AG04449 (cell line): ENCODE measurements around the gene KIDINS220.
A peak's percentile ranks its signal among the peaks of the same experiment; 100 is the strongest.

Experiments
- CTCF ChIA-PET: fragments of 350-600 bp; formaldehyde crosslinking; extraction: SDS; loops from one replicate; lab custom pipeline; 2021; ENCODE audit warnings: antibody characterized with exemption; lab: Yijun Ruan, JAX
- POLR2A ChIA-PET: fragments of 400-600, 350-600 bp; formaldehyde crosslinking; extraction: SDS; loops from one replicate; lab custom pipeline; 2020; ENCODE audit warnings: antibody characterized with exemption, inconsistent platforms; lab: Yijun Ruan, JAX
- DNase-seq: peaks from one replicate; pipeline ENCODE4 v3.0.0-alpha.2; 2010; ENCODE audit warnings: low read depth, low spot score
- H3K4me3 ChIP-seq: 2 replicates; pipeline ENCODE4 v1.5.1; 2011; ENCODE audit warnings: low read depth, mild to moderate bottlenecking, control low read depth, low read length
- TF ChIP-seq, protein P1 (sequence below): IDR thresholded peaks from one replicate; pipeline ENCODE4 v1.5.1; 2011; ENCODE audit warnings: mild to moderate bottlenecking, moderate library complexity, low read length, control low read depth, inconsistent platforms; ENCODE audit not compliant: insufficient read depth; ENCODE audit errors: missing control alignments

KIDINS220 gene

DNA sequence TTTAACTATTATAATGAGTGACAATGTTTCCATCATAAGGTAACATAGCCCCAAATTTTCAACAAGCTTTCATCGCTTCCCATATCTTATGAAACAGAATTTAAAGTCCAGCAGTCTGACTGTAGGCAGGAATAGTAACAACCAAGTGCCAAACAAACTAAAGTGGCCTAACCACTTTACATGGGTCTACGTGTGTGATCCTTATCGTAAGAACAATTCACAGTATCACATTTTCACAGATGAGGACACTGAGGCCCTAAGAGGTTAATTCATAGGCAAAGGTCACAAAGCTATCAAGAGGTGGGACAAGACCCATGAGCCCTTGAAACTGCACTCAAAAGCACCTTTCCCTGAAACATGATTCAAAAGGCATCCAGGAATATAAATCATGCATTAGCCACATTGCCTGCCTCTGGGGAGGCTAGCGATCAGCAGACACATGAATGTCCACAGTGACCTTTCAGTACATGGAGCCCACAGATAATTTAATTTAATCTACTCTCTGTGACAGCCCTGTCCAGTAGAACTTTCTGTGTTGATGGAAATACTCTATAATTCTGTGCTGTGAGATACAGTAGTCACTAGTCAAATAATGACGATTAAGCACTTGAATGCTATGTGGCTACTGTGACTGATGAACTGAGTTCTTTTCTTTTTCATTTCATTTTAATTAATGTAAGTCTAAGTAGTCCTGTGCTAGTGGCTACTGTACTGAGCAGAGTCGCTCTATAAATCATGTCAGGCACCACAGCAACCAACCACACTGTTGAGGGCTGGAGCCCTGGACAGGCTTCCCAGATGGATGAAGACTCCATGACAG is 30.3 kb downstream of the KIDINS220 start:
- ChIA-PET POLR2A (no interaction called here), CTCF (interaction anchor here (1.0 kb wide), 1 partner anchor 20 kb away, joined by 3 read pairs; no protein-coding TSS in a partner anchor)
- DNase-seq = no peak
- no peak overlapping the region for H3K4me3 ChIP-seq
- TF ChIP-seq, protein P1, sequence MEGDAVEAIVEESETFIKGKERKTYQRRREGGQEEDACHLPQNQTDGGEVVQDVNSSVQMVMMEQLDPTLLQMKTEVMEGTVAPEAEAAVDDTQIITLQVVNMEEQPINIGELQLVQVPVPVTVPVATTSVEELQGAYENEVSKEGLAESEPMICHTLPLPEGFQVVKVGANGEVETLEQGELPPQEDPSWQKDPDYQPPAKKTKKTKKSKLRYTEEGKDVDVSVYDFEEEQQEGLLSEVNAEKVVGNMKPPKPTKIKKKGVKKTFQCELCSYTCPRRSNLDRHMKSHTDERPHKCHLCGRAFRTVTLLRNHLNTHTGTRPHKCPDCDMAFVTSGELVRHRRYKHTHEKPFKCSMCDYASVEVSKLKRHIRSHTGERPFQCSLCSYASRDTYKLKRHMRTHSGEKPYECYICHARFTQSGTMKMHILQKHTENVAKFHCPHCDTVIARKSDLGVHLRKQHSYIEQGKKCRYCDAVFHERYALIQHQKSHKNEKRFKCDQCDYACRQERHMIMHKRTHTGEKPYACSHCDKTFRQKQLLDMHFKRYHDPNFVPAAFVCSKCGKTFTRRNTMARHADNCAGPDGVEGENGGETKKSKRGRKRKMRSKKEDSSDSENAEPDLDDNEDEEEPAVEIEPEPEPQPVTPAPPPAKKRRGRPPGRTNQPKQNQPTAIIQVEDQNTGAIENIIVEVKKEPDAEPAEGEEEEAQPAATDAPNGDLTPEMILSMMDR = no peak

DNA sequence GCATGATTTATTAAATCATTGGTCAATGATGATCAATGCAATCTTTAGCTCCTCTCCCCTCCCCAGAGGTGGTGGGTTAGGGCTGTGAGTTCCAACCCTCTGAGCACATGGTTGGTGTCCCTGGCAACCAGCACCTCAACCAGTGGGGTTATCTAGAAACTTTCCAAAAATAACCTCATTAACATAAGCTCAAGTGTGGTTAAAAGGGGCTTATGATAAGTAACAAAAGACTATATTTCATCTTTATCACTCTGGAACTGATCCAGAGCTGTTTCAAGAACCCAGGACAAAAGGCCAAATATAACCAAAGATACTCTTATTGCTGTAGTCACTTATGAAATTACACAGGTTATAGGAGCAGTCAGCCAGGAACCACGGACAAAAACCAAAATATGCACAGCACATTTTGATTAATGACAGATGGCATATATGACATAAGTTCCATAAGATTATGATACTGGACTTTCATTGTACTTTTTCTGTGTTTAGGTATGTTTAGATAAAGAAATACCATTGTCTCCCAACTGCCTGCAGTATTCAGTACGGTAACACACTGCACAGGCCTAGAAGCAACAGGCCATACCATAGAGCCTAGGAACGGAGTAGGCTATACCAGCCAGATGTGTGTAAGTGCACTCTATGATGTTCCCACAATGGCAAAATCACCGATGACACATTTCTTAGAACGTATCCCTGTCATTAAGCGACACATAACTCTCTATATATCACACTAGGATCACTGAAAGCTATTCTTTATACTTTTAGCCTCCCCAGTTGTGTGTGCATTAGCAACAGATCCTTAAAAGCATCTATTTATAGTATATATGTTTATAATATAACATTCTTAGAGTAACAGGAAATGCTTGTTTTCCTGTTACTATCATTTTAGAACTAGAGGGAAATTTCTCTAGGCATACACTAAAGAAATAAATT is 31.9 kb downstream of the KIDINS220 start:
- ChIA-PET POLR2A (interaction anchor here (0.5 kb wide), 1 partner anchor 935 kb away, joined by 4 read pairs; no protein-coding TSS in a partner anchor), CTCF (interaction anchor here (1.0 kb wide), 1 partner anchor 21 kb away, joined by 3 read pairs; no protein-coding TSS in a partner anchor)
- DNase-seq = no peak
- TF ChIP-seq, protein P1 = no peak
- H3K4me3 ChIP-seq = no peak overlapping the region

- ChIA-PET POLR2A (no interaction called here), CTCF (interaction anchor here (0.6 to 2.1 kb wide), 4 partner anchors 10 to 64 kb away, joined by 3 to 7 read pairs (median 3); no protein-coding TSS in a partner anchor)
- DNase-seq = peak; percentile 70
- no peak overlapping the region for H3K4me3 ChIP-seq
- TF ChIP-seq, protein P1 = no peak
Observed at GRCh38 chr2:8803658-8804379, 33.6 kb downstream of the KIDINS220 start.

- POLR2A ChIA-PET = no interaction called here
- CTCF ChIA-PET = interaction anchor here (2.1 kb wide), 1 partner anchor 9 kb away, joined by 7 read pairs; no protein-coding TSS in a partner anchor
- no peak for DNase-seq
Observed at GRCh38 chr2:8802741-8803140, 34.7 kb downstream of the KIDINS220 start.

DNA sequence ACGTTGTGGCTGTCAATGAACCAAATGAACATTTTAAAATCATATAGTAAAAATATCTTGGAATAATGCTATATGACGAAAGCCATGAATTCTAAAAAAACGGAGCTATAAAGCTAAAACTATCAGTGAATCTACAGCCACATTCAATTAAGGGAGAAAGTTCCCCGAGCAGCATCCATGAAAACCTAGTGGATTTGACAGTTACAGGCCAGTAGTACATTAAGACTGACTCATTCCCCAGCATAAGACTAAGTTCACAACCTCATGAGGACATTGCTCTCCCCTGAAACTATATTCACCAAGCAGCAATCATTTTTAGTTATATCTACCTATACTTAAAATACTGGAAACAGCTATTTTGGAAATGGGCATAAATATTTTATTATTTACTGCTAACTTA is 36.6 kb downstream of the KIDINS220 start:
- TF ChIP-seq, protein P1 = no peak
- ChIA-PET CTCF (no interaction called here), POLR2A (no interaction called here)
- DNase-seq = no peak
- H3K4me3 ChIP-seq = no peak overlapping the region

More at GRCh38 chr2:8802741-8803140, 34.7 kb downstream of the KIDINS220 start:
- TF ChIP-seq, protein P1 = no peak
- no peak overlapping the region for H3K4me3 ChIP-seq
